HL-60/S4 (cell line): ENCODE data around the gene TRIP12.
"Not testable (repeated sequence)": the region's sequence is repeated elsewhere in the genome, so short reads cannot be mapped to it uniquely, and the experiment has no call there.

Experiments used
- in situ Hi-C: fragments of 300-500 bp; cut with MboI; formaldehyde crosslinking; loops from 2 replicates; pipeline ENCODE4 v1.14.3; 2022; ENCODE audit warnings: low sequenced_read_pairs

Gene TRIP12

DNA sequence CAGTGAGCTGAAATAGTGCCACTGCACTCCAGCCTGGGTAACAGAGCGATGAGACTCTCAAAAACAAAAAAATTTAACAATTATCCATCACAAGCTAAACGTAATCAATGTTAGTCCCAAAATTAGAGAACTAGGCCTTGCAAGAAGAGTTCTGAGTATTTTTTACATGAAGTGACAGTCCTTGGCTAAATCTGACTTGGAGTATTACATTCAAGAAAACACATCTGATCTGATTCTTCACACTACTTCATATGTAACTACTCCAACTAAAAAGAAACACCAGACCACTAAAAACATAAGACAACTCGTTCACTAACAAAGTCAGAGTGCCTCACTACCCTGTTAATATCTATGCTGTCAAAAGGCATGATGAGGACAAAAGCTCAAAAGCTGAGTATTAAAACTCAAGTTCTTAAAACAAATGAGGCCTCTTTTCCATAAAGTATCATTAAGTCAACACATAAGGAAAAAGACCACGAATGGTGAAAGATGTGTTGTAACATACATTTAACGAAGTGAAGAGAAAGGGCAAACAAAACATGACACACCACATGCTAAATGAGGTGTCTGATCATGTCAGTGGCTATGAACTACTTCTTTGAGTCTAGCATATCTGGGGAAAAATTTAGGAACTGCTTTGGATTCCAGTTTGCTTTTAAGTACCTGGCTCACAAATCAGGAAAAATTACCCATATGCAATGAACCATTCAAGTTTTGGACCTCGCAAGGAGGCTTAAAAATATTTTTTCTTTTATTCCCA lies 42.4 kb downstream of the TRIP12 start:
- in situ Hi-C loops = no loop called here

DNA sequence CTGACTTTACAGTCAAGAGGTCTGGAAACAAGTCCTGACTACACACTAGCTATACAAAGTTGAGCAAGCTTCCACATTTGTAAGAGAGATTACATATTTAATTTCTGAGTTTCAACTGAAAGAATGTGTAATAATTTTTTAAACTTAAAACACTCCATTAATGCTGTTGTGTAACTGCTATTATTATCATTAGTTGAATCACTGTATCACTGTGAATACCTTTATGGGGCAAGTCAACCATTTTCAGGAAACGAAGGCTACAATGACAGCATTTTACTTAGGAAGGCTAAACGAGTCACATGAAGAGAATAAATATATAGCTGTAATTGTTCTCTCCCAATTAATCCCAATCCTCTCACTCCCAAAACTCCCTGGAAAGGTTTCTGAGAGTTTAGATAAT lies 46.3 kb downstream of the TRIP12 start:
- in situ Hi-C loops = no loop called here

DNA sequence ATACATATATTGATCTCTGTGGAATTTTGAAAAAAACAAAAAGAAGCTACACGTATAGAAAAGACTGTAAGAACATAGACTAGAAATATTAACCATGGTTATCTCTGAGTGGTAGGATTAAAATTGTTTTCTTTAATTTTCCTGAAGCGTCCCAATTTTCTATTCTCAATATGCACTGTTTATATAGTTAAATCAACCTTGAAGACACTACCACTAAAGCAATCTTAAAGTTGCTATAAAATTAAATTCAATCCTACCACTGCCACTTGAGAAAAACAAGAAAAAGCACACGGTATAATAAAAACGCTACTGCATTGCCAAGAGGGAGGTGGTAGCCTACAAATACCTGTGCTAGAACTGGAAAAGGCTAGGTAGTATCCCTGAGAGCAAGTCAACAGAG lies 47.2 kb downstream of the TRIP12 start:
- in situ Hi-C loops = no loop called here

GRCh38 chr2:229873123-229873581 lies 48.7 kb downstream of the TRIP12 start:
- in situ Hi-C loops = no loop called here

GRCh38 chr2:229870903-229871656 lies 50.7 kb downstream of the TRIP12 start:
- in situ Hi-C loops = no loop called here

- in situ Hi-C loops = no loop called here
These were observed 52.6 kb downstream of the TRIP12 start for GRCh38 chr2:229869226-229869625.

- in situ Hi-C loops = no loop called here
These were observed 53.0 kb downstream of the TRIP12 start for GRCh38 chr2:229868794-229869193.

- in situ Hi-C loops = no loop called here
These were observed 56.8 kb downstream of the TRIP12 start for GRCh38 chr2:229865033-229865432.

- in situ Hi-C loops = no loop called here
These were observed 60.4 kb downstream of the TRIP12 start for GRCh38 chr2:229861431-229861830.

DNA sequence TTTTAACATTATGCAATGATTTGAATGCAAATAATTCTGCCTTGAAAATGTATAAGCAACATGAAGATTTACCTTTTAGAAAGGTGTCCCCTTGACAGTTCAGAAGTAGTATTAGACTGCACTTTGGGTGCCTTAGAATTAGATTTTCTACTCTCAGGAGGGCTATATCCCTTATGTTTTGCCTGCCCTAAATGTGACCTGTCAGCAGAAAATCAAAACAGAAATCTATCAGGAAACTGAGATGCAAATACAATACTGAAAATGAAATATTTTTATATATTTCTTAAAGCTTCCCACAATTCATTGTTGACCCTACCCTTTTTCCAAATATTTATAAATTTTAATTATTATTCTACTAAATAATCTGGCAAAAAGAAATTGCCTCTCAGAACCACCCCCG lies 61.5 kb downstream of the TRIP12 start:
- in situ Hi-C loops = no loop called here

DNA sequence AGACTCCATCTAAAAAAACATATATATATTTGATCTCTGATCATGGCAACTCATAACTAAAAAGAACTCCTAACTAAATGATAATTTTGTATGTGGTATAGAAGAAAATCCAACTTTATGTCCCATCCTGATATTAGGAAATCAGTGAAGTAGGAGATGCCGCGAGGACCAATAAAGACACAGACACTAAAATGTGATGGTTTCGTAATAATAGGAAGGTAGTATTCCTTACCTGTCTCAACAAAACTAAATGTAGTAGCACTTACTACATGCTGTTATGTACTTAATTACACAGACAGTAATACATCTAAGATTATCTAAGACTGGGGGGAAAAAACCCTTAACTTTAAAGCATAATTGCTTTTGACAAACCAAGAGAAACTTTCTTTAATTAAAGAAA lies 63.5 kb downstream of the TRIP12 start:
- in situ Hi-C loops = no loop called here

GRCh38 chr2:229857634-229858033 lies 64.2 kb downstream of the TRIP12 start:
- in situ Hi-C loops = no loop called here

DNA sequence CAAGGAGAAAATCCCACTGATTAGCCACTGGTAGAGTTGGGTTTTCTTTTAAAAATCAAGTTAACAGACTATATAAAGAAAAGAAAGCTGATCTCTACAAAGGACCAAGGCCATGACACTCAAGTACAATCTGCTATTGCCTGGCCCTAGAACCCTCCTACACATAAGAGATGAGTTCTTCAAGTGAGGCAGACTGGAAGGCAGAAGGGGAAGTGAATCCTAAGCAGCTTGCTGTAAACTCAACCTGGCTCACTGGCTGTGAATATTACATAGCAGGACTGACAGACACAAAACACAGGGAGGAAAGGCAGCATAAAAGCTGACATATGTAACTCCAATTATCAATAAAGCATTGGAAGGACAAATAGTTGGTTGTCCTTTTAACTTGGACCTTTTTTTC lies 65.4 kb downstream of the TRIP12 start:
- in situ Hi-C loops = no loop called here

GRCh38 chr2:229855116-229855515 lies 66.7 kb downstream of the TRIP12 start:
- in situ Hi-C loops = no loop called here

GRCh38 chr2:229852565-229852964 lies 69.2 kb downstream of the TRIP12 start:
- in situ Hi-C loops = no loop called here

DNA sequence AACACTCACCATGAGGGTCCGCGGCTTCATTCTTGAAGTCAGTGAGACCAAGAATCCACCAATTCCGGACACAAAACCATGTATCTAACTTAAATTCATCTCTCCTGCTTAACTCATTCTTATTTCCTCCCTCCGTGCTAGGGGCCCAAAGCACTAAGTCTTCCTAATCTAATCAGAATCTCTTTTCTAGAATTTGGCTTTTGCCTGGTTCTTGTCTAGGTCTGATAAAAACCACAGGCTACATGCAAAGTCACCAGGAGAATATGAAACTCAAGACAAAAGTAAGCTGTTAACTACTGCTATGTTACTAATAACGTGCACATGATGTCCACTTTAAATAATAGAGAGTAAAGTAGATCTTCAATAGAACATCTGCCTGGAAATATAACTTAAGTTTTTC lies 69.9 kb downstream of the TRIP12 start:
- in situ Hi-C loops = no loop called here

DNA sequence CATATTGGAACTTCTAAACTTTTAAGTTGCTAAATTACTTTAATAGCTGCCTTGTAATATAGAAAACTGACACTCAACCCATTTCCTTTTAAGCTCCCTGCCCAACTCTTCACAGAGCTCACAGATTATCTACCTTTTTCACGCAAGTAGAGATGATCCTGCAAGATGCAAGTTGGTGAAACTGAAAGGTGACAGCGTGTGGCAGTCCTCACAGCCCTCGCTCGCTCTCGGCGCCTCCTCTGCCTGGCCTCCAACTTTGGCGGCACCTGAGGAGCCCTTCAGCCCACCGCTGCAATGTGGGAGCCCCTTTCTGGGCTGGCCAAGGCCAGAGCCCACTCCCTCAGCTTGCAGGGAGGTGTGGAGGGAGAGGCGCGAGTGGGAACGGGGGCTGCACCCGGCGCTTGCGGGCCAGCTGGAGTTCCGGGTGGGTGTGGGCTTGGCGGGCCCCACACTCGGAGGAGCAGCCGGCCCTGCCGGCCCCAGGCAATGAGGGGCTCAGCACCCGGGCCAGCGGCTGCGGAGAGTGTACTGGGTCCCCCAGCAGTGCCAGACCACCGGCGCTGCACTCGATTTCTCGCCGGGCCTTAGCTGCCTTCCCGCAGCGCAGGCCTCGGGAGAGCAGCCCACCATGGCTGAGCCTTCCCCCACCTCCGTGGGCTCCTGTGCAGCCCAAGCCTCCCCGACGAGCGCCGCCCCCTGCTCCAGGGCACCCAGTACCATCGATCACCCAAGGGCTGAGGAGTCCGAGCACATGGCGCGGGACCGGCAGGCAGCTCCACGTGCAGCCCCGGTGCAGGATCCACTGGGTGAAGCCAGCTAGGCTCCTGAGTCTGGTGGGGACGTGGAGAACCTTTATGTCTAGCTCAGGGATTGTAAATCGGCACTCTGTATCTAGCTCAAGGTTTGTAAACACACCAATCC lies 71.2 kb downstream of the TRIP12 start:
- in situ Hi-C loops = not testable (repeated sequence)

DNA sequence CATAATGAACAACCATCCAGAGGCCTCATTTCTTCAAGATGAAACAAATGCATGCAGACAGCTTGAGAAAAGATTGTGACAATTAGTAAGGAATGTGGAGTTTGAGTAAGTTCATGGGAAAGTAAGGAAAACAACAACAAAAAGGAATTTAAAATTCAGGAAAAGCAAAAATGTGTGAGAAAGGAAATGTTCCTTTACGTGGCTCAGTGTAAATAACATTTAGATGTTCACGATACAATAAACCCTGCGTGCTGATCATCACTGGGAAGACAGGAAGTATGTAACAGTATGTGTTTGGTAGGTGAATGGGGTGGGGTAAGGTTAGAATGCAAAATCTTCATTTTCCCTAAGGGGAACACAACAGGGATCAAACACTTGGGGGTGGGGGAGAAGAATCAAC lies 72.7 kb downstream of the TRIP12 start:
- in situ Hi-C loops = no loop called here

DNA sequence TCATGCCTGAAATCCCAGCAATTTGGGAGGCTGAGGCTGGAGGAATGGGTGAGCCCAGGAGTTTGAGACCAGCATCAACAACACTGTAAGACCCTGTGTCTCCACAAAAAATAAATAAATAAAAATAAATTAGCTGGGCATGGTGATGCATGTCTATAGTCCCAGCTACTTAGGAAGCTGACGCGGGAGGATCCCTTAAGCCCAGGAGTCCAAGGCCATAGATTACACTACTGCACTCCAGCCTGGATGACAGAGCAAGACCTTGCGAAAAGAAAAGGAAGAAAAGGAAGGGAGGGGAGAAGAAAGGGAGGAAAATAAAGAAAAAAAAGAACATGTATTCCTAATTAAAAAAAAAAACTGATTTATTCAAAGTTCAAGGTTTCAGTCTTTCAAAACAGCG lies 78.2 kb downstream of the TRIP12 start:
- in situ Hi-C loops = no loop called here

DNA sequence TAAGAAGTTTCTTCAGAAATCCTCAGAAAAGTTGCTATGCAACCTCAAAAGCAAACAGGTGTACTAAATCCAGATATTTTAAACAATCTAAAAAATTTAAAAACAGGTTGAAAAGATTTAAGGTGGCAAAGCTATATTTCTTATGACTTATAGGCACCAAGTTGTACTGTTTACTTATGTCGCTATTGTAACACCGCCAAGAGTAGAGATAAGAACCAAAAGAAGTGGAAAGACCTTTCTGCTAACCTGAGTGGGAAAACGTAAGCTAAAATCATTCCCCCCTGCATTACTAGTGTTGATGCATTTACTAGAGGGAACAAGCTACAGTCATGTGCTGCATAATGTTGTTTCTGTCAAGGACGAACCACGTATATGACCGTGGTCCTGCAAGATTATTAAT lies 83.1 kb downstream of the TRIP12 start:
- in situ Hi-C loops = no loop called here

DNA sequence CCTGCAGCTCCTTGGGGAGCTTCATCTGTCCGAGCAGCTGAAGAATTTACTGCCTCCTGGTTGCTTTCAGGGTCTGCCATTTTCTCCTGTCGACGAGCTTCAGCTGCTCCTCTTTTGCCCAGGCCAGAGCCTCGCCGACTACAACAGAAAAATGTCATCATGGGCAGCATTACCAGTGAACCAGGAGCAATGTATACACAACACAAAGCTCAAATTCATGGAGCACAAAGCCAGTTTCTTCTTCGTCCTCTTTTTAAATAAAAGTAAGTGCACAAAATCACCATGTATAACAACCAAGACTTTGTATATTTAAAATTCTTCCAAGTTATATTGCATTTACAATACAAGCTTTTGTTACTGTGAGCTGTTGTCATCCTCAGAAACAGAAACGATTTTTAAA lies 85.0 kb downstream of the TRIP12 start:
- in situ Hi-C loops = no loop called here
